ENCODE data around the gene KDM3A.

KDM3A gene

DNA sequence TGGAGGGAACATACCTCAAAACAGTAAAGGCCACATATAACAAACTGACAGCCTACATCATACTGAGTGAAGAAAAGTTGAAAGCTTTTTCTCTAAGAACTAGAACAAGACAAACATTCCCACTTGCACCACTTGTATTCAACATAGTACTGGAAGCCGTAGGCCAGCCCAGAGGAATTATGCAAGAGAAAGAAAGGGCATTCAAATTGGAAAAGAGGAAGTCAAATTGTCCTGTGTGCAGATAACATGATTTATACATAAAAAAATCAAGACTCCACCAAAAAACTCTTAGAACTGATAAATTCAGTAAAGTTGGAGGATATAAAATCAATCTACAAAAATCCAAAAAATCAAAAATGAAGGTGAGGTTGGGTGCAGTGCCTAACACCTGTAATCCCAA is 8.0 kb upstream of the KDM3A start:
- DNase-seq: no peak

DNA sequence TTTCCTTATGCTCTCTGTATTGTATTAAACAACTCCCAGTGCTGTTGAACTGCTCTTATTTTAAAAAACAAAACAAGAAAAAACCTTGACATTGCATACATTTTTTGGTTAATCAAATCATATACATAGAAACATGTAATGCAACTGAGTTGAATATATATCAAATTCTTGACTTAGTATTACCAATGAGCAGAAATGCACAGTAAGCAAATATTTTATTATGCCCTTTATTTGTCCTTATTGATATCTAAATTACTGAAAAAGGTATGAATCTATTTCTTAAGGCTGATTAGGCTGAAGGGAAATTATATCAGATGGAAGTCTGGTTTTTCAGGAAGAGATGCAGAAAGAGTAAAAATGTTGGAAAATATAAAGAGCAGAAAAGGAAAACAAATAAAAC is 6.9 kb upstream of the KDM3A start:
- no peak for DNase-seq

DNA sequence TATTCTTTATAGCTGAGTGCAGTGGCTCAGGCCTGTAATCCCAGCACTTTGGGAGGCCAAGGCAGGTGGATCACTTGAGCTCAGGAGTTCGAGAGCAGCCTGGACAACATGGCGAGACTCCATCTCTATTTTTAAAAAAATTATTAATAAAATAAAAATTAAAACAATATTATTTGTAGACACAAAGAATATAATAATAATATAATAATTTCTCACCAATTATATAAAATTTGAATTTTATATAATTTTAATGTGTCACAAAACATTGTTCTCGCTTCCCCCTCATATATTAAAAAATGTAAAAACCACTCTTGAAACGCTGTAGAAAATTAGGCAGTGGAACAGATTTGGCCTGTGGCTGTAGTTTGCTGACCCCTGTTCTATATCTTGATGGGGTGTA is 5.6 kb upstream of the KDM3A start:
- DNase-seq: no peak

DNA sequence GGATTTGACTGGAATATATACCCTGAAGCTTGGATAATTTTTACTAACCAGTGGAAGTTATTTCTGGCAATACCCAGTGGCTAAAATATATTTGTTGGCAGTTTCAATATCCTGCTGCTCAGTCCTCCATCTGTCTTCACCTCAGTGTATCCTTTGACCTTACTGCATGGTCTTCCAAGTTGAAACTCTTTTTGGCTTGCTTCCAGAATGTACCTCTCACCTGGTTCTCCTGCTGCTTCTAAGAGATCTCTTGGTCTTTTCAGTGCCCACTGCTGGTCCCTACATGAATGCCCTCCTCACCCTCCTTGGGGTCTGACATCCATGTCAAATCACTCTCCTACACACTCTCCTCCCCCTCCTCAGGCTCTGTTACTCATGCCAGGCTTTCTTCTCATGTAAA is 4.8 kb upstream of the KDM3A start:
- no peak for DNase-seq

DNA sequence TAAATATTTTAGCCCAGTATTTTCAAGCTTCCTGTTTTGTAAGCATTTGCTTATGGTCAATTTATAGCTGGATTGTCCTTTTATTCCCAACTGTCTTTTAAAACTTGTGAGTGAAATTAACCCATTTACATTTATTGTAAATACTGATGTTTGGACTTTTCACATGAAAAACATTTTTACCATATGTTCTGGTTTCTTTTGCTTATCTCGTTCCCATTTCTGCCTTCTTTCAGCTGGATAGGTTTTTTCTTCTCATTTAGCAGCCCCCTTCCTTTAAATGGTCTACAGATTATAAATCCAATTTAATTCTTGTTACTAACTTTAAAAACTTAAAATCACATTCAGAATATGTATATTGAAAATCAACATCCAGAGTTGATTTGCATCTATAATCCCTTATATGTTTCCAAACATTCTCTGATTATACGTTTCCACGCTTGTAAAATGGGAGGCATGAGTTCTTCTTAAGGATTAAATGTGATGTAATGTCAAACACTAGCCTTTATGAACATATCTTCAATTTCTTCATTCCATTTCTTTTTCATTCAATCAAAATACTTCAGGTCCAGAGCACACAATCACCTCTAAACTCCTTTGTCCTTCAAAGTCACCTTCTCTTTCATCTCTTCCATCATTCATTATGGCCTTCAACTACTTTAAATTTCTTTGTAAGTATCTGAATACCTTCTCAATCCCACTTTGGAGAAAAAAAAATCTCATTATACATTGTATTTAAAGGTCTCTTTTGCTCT is 1.1 kb upstream of the KDM3A start:
- no peak for DNase-seq

DNA sequence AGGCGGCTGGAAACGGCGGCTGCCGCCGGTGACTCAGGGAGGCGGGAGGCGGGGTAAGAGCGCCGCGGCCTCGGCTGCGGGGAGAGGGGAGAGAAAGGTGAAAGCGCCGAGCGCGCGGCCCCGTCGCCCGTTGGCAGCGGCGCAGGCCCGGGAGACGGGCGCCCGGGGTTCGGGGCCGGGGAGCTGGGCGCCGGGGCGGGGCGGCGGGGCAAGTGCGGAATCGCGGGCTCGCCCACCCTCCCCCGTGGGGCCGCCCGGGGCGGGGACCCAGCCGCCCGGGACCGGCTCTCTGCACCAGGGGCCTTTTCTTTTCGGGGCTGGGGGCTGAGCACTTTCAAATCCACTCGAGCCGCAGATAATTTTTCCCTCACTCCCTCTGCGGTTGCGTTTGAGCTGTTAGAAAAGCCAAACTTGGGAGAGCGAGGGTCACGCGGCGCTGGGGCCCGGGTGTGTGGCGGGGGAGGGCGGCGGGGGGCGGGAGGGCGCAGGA is 266 bp downstream of the KDM3A start:
- DNase-seq: no peak

DNA sequence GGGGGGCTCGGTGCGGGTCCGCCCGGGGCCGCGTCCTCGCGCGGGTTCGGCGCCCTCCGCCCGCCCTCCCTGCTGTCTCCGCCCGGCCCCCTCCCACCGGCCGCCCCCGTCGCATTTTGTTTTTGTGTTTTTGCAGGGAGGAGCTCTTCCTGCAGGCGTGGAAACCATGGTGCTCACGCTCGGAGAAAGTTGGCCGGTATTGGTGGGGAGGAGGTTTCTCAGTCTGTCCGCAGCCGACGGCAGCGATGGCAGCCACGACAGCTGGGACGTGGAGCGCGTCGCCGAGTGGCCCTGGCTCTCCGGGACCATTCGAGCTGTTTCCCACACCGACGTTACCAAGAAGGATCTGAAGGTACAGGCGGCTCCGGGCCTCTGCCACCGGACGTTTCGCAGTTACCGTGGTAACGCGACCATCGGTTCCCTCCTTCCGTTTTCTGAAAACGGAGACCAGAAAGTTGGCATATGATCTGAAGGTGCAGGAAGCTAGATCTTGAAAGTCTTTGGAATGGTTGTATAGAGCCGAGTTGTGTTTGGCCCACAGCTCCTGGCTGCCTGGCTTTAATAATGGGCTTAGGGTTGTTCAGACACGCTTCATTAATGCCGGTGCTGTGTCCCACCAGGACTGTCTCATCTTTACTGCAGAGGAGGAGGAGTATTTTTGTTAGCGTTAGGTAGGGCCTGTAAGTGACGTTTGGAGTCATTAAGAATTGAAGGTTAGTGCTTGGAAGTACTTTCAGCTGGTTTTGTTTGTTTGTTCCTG is 891 bp downstream of the KDM3A start:
- DNase-seq: peak; percentile 57

DNA sequence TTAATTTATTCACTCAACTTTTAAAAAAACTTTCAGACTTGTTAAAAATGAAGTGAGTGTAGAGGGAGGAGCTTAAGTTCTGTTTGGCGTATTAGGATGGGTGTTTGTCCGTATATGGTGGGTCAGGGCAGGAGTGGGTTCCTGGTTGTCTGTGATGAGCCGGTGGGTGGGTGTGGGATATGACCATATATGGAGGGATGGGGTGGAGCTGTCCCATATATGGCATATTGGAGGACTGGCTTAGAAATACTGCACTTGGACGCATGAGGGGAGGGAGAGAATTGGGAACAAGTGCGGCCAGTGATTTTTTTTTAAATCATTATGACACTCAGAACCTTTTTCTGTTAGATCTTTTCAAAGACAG is 1.5 kb downstream of the KDM3A start:
- DNase-seq: peak; percentile 62

DNA sequence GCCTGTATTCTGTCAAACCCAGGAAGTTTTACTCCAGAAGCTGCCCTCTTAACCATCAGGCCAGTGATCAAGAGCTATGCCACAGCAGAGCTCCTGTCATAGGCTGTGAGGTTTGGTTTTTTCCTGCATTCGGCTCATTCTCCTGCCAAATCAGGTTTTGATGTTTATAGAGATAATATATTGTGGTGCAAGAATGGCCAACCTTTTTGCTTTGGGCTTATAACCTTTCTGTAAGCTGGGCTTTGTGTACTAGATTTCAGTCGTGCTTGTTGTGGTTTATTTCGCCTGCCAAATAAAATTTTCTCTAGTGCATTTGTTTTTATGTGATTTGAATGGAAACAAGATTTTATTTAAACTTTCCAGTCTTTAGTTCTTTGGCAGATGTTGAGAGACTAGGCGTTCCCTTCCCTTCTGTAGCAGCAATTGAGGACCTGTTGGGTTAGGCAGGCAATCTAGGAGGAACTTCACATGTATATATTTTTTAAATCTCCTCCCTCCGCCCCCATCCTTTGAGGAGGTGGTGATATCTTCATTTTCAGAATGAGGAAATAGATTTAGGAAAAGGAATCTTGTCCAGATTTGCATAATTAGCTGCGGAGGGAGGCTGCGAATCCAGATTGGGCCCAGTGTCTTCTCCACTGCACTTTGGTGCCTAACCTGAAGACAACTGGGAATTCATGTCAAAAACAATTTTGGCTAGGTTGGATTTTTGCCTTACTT is 2.6 kb downstream of the KDM3A start:
- no peak for DNase-seq

DNA sequence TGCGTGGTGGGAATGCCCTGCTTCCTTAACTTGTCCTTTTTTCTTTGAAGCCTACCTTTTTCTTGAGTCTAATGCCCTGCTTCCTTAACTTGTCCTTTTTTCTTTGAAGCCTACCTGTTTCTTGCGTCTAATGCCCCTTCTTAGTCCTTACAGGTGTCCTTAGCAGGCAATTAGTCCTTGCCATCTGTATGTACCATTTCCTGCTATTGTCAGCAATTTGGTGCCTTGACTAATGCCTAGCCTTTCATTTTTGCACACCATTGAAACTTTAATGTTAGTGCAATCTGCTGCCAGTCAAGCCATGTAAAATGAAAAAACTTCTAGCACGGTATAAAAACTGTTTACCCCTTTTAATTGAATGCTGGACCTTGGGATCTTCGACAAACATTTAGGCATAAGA is 4.3 kb downstream of the KDM3A start:
- DNase-seq: no peak

DNA sequence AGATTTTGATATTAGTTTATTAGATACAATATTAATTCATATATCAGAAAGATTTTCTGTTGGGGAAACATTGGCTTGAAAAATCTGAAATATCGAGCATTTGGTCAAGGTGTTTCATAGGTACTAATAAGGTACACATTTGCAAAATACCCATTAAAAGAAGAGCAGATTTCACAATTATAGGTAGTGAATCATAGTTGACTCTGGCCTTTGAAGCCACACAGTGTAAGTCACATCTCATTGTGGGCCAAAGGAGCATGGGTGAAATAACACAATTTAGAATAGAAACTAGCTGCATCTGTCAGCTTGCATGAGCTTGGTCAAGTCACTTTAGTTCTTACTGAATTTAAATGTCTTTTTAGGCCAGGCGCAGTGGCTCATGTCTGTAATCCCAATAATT is 4.9 kb downstream of the KDM3A start:
- DNase-seq: no peak

DNA sequence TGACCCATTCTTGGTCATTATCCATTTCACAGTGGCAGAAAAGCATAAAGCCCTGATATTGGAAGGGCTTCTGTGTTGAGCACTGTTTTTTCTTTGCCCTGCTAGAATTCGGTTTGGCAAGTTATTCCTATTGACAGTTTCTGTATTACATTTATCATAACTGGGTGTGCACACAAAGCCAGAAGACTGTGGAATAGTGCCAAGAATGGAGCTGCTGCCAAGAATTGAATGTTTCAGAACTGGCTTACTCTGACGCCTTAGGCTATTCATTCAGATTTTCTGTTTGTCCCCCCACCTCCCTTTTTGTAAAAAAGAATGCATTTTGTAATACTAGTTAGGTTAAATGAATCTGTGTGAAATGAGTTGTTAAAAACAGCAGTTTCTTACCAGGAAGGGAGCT is 12.7 kb downstream of the KDM3A start:
- no peak for DNase-seq

DNA sequence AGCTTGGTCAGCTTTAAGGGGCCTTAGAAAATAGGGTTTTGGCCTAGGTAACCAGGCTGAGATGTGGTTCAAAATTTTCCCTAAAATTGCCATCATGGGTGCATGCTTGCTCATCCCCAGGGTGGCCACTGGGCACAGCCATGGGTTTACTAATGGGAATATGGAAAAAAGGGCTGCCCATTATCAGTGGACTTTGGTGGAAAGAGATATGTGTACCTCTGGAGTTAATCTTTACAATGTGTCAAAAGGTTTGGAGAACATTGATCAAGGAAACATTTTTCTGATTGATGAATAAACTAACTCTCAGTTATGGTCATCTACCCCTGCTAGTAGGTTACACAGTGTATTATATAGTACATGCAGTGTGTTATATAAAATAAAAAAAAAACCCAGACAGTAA is 13.1 kb downstream of the KDM3A start:
- DNase-seq: no peak

DNA sequence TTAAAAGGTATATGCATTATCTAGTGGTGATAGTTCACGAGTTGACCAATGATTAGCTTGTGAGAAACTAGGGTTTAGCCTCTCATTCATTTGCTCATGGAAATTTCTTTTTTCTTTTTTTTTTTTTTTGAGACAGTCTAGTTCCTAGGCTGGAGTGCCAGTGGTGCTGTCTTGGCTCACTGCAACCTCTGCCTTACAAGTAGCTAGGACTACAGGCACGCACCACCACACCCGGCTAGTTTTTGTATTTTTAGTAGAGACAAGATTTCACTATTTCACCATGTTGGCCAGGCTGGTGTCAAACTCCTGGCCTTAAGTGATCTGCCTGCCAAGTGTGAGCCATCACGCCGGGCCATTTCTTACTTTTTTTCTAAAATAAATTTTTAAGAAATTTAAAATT is 14.0 kb downstream of the KDM3A start:
- DNase-seq: no peak

DNA sequence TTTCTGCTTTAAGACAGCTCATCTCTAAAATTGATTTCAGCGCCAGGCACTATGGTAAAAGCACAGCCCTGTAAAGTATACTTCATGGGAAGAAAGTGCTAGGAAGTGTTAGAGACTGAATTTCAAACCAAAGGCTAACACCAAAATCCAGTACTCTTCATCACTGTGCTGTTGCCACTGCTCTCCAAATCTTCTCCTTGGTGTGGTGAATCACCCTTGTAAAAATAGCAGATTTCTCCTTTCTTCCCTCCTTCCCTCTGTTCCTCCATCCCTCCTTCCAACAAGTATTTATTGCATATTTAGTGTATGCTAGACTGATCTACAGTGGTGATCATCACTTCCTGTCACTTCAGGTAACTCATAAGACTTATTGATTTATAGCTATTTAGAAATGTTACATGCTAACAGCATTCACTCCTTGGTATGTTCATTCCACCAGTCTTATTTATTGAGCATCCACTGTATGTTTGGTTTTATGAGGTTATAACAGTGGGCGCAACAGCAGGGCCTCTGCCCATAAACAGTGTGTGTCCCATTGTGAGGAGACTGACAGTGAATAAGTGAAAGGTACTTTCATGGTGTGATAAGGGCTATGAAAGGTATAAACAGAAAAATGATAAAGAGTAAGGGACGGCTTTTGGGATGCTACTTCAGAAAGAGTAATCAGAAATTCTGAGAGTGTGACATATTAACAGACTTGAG is 20.0 kb downstream of the KDM3A start:
- DNase-seq: no peak

DNA sequence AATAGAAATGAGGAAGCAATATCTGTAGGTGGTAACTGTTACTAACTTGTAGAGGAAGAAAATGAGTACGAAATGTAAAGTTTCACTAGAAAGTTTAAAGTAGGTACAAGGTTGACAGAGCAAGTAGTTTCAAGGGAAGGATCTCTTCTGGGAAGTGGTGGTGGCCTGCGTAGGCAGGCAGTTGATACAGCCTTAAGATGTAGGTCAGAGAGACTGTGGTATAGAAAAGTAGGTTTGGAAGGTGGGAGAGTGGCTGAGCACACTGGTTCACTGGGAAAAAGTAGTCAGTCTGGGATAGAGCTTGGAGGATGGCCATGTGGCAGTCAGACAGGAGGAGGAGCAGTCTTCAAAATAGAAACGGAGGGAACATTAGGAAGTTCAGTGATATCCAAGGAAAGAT is 23.5 kb downstream of the KDM3A start:
- no peak for DNase-seq

DNA sequence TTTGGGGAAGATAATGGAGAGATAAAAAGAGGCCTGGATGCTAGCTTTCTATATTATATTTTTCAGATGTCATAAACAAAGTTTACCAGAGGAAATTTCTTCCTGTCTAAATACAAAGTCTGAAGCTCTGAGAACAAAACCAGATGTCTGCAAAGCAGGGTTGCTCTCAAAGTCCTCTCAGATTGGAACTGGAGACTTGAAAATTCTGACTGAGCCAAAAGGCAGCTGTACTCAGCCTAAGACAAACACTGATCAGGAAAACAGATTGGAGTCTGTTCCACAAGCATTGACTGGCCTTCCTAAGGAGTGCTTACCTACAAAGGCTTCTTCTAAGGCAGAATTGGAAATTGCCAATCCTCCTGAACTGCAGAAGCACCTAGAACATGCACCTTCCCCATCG is 25.1 kb downstream of the KDM3A start:
- DNase-seq: no peak

DNA sequence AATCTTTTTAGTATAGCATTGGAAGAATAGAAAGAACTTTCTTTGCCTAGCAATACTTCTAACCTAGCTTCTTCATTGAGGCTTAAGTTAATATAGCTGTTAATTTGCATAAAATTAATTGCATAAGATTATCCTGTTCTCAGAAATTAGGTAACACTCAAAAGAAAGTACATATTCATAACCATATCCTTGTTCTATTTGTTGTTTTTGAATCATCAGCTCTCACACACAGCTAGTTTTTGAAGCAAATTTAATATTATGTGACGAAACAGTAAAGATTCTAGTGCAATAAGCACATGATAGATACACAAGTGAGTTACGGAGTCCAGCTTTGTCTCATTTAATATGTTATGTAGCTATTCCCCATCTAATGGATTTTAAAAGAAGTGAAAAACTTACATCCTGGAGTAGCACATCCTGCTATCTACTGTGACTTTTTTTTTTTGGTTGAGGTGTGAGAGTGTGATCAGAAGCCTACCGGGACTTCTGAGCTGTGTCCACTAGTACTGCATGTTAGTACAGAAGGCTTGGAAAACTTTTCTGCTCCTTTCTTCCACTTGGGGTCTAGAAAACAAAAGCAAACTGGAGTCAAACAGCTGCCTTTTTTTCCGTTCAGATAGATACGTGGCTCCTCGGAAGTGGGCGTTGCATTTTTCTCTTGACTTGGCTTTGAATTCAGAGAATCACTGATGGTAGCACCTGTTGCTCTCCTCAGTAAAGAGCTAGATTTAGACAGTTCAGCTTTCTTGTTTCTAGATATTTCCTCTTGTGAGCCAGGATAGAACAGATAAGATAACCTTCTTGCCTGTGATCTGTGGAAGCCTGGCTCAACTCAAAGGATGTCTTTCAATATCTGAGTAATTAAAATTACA is 27.2 kb downstream of the KDM3A start:
- DNase-seq: peak; percentile 7

DNA sequence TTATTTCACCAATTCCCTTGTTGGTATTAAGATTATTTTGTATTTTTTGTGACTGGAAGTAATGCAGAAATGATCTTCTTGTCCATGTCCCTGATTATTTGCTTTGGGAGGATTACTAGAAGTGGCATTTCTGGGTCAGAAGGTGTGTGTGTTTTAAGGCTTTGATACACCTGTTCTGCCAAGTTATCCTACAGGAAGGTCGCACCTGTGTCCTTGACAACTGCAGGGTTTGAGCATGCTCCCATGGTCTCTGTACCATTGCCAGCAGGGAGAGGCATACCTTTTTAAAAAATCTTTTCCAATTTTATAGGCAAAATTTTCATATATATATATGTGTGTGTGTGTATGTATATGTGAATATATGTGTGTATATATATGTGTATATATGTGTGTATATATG is 29.7 kb downstream of the KDM3A start:
- DNase-seq: no peak

DNA sequence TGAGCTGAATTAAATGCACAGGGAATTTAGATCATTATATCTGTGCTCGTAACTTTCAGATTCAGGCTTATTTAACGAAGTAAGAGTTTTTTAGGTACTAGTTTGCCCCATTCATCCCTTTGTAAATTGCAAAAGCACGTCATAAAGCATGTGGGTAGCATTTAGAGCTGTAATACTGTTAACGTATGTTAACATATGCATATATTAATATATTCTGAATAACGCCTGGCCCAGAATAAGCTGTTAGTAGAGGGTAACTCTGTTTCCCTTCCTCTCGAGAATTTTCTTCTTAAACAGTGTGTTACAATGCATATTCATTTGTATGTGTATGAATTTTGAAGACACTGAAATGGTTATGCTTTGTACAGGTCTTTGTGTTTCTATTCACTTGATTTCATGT is 30.5 kb downstream of the KDM3A start:
- DNase-seq: no peak

DNA sequence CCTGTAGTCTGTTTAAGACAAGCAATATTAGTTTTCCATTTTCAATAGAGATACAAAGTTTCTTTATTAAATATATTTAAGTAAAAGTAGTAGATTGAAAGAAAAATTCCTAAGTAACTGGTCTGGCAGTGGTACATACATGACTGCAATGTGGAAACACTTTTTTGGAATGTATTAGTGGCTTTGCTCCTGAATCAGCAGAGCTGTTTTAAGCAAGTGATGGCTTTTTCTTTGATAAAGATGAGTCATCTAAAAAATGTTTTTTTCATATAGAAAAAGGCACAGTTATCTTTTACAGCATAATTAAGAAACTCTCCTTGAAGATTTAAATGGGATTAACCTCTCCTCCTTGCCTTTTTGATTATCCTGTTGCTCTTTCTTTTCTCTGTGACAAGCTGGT is 34.9 kb downstream of the KDM3A start:
- DNase-seq: no peak

DNA sequence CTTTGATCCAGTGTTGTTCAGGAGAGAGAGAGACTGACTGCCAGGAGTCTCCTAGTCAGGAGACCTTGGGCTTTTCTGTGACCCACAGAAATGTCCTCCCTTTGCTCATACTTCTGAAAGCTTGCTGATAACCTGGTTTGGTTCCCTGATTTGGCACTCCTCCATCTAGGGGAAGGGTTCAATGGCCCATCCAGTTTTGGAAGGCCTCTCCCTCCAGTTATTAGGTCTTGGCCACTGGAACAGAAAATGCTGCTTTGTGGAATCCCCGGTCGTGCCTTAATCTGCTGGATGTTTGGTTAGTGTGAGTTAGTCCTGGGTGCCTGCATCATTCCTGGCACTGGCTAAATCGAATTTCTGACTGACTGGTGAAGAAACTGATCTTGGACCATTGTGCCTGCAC is 35.7 kb downstream of the KDM3A start:
- no peak for DNase-seq
